ENCODE data around the gene KNSTRN.

Gene KNSTRN

DNA sequence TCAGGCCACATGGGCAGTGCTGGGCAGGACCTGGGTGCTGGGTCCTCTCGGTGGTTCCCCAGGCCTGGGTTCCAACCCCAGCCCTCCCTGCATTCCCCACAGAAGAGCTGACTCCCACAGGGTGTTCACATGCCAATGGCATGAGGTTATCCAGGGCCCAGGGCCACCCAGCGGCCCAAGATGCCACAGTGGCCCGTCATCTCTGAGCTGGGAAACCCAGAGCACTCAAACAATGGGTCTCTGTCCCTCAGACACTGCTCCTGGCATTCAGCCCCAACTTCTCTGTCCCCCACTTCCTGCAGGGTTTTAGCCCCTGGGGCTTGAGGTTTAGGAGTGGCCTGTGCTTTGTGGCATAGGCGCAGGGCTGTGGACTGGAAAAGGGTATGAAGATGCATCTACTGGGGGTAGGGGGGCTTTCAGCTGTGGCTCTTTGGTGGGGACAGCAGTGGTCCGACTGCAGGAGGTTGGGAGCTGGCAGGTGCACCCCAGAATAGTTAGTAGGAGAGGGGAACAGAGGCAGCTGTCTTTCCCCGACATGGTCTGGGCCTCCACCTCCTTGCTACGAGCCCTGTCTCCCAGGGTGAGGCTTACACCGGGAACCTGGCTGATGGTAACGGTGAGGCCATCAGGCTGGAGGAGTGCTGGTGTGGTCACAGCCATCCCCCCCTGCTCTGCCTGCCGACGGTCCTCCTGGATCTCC lies 43.5 kb upstream of the KNSTRN start:
- no peaks in the 10 kb centered on the region for H3K36me3 ChIP-seq (ENCODE audit: control insufficient read depth, insufficient read depth, low read length)
- H3K27ac ChIP-seq (ENCODE audit: insufficient read depth, low read depth, low read length, poor library complexity, severe bottlenecking), result no peak overlapping the region
- WGBS, 2 experiments, result 87 to 88% methylated on average over 11 of the region's 11 CpGs
- H3K4me1 ChIP-seq (ENCODE audit: control insufficient read depth, insufficient read depth, low read length), result peaks cover 22% of the 10 kb centered on the region
- H3K27me3 ChIP-seq (ENCODE audit: control insufficient read depth, insufficient read depth, low read length, poor library complexity, severe bottlenecking), result no peaks in the 10 kb centered on the region
- no peaks in the 10 kb centered on the region for H3K9me3 ChIP-seq (ENCODE audit: control insufficient read depth, low read length)
- H3K4me3 ChIP-seq (ENCODE audit: insufficient read depth, low read depth, low read length), result no peak overlapping the region

DNA sequence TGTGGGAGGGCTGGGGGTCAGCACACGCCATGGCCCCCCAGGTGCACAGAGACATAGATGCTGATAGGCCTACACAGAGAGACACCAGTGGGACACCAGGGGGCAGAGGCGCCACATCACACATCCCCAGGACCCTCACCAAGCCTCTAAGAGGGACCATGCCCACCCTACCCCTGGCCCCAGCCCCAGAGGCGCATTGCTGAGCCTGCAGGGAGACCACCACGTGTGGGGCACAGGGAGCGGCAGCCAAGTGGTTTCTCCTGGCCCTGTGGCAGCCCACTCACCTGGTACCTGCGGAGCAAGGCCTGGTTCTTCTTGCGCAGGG lies 42.9 kb upstream of the KNSTRN start:
- Histone ChIP-seq H3K9me3 (ENCODE audit: control insufficient read depth, low read length) (no peaks in the 10 kb centered on the region), H3K27me3 (ENCODE audit: control insufficient read depth, insufficient read depth, low read length, poor library complexity, severe bottlenecking) (no peaks in the 10 kb centered on the region), H3K4me1 (ENCODE audit: control insufficient read depth, insufficient read depth, low read length) (peaks cover 19% of the 10 kb centered on the region), H3K4me3 (ENCODE audit: insufficient read depth, low read depth, low read length) (no peak overlapping the region), H3K27ac (ENCODE audit: insufficient read depth, low read depth, low read length, poor library complexity, severe bottlenecking) (no peak overlapping the region), H3K36me3 (ENCODE audit: control insufficient read depth, insufficient read depth, low read length) (no peaks in the 10 kb centered on the region)
- 84 to 86% methylated on average over 7 of the region's 7 CpGs for WGBS, 2 experiments

DNA sequence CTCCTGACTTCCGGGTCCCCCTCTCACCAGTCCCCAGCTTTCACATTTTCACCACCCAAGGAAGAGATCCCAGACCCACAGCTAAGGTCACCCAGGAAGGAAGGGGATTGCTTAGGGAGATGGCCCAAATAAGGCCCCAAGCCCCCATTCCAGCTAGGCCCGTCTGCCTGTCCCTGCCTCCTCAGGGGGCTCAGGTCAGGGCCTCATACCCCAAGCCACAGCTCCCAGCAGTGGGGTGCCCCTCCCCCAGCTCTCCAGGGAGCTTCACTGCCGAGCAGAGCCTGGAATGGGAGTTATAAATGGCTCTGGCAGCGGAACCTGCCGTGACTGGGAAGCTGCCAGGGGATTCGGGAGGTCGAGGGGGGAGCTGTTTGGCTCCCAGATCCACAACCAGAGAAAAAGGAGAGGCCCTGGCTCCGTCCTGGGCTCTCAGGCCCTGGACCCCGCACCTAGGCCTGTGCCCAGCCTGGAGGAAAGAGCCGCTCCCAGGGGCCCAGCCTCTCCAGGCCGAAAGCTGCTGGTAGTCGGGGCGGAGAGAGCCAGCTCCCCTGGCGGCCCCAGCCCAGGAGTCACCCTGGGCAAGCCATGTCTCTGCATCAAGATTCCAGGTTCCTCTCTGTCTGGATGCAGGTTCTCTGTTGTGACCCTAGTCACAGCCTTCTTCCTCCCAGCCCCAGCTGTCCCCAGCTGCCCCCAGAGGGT lies 42.3 kb upstream of the KNSTRN start:
- WGBS, 2 experiments, result 75 to 76% methylated on average over 14 of the region's 14 CpGs

DNA sequence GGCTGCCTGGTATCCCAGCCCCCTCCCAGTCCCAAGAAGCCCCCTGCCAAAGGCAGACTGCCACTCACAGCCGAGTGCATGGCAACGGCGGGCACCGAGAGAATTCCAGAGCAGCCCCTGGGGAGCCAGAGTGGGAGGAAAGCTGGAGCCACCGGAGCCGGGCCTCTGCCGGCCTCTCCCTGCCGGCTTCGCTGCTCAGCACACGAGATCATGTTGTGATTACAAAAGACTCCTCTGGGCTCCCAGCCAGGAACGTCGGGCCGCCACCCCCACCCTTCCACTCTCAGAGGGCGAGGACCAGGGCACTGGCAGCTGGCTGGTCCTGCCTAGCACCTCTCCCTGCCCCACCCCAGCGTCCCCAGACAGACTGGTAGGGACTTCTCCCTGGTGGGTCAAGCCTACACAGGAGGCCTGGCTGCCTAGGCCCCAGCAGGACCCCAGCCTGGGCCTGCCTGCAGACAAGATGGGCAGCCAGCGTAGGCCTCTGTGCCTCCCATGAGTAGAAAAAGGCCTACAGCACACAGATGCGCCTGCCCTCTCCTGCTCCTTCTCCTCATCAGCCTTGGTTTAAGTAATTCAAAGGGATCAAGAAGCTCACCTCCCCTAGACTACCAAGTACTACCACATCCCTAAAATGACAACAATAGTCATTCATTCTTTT lies 41.7 kb upstream of the KNSTRN start, which contains the start of gene CCDC9B:
Gene CCDC9B (minus strand): TSS at position 200 of the 661 bp plus-strand sequence. CDS start 120 bp downstream, at position 80.
- H3K27ac ChIP-seq (ENCODE audit: insufficient read depth, low read depth, low read length, poor library complexity, severe bottlenecking), result no peak within 1 kb of the TSS
- no peaks in the 10 kb centered on the region for H3K36me3 ChIP-seq (ENCODE audit: control insufficient read depth, insufficient read depth, low read length)
- H3K9me3 ChIP-seq (ENCODE audit: control insufficient read depth, low read length), result no peaks in the 10 kb centered on the region
- H3K4me3 ChIP-seq (ENCODE audit: insufficient read depth, low read depth, low read length), result no peak within 1 kb of the TSS
- no peaks in the 10 kb centered on the region for H3K27me3 ChIP-seq (ENCODE audit: control insufficient read depth, insufficient read depth, low read length, poor library complexity, severe bottlenecking)
- 43 to 49% methylated on average over 17 of the region's 17 CpGs for WGBS, 2 experiments
- H3K4me1 ChIP-seq (ENCODE audit: control insufficient read depth, insufficient read depth, low read length), result peaks cover 19% of the 10 kb centered on the region

More for the DNA sequence above, 42.3 kb upstream of the KNSTRN start:
- Histone ChIP-seq H3K4me1 (ENCODE audit: control insufficient read depth, insufficient read depth, low read length) (peaks cover 19% of the 10 kb centered on the region), H3K27ac (ENCODE audit: insufficient read depth, low read depth, low read length, poor library complexity, severe bottlenecking) (no peak overlapping the region), H3K9me3 (ENCODE audit: control insufficient read depth, low read length) (no peaks in the 10 kb centered on the region), H3K4me3 (ENCODE audit: insufficient read depth, low read depth, low read length) (no peak overlapping the region), H3K36me3 (ENCODE audit: control insufficient read depth, insufficient read depth, low read length) (no peaks in the 10 kb centered on the region), H3K27me3 (ENCODE audit: control insufficient read depth, insufficient read depth, low read length, poor library complexity, severe bottlenecking) (no peaks in the 10 kb centered on the region)

DNA sequence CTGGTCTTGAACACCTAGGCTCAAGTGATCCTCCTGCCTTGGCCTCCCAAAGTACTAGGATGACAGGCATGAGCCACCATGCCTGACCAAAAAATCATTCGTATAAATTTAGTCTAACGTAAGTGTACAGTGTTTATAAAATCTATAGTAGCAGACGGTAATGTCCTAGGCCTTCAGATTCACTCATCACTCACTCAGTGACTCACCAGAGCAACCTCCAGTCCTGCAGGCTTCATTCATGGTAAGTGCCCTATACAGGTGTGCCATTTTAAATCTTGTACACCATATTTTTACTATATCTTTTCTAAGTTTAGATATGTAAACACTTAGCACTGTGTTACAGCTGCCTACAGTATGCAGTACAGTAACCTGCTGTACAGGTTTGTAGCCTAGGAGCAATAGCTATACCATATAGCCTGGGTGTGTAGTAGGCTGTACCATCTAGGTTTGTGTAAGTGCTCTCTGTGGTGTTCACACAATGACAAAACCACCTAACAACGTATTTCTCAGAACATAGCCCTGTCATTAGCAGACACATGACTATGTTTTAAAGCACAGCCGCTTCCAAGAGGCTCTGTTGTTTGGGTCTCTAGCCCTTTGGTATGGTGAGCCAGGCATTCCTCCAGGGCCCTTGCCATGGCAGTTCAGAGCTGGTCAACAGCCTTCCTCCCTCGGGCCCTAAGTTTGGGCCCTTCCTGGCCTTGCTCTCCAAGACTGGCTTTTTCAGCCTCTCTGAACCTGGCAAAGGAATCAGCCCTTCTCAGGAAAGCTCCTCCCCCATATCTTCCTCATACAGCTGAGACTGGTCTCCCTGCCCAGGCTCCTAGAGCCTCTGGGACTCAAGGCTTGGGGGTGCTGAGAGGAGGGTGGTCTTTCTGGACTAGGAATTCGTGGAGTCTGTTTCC lies 39.9 kb upstream of the KNSTRN start:
- Histone ChIP-seq H3K36me3 (ENCODE audit: control insufficient read depth, insufficient read depth, low read length) (no peaks in the 10 kb centered on the region), H3K4me3 (ENCODE audit: insufficient read depth, low read depth, low read length) (no peak overlapping the region), H3K9me3 (ENCODE audit: control insufficient read depth, low read length) (no peaks in the 10 kb centered on the region), H3K27ac (ENCODE audit: insufficient read depth, low read depth, low read length, poor library complexity, severe bottlenecking) (no peak overlapping the region), H3K4me1 (ENCODE audit: control insufficient read depth, insufficient read depth, low read length) (peaks cover 21% of the 10 kb centered on the region), H3K27me3 (ENCODE audit: control insufficient read depth, insufficient read depth, low read length, poor library complexity, severe bottlenecking) (no peaks in the 10 kb centered on the region)
- WGBS, 2 experiments, result 80 to 84% methylated on average over 7 of the region's 7 CpGs

DNA sequence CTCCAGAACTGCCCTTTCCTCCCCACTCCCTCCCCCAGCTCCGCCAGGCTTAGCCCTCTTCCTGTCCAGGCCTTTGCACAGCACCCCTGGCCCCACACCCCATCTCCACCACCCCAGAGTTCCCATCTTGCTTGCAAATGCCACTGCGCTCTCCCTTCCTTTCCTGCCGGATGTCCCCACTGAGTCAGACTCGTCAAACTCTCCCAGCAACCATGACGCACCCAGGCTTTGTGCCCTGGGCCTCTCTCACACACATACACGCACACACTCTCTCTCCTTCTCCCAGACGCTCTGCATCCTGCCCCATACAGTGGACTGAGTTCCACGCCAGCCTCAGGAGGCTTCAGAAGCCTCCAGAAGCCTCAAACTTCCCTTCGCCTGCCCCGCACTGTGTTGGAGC lies 39.0 kb upstream of the KNSTRN start:
- Histone ChIP-seq H3K27ac (ENCODE audit: insufficient read depth, low read depth, low read length, poor library complexity, severe bottlenecking) (no peak overlapping the region), H3K36me3 (ENCODE audit: control insufficient read depth, insufficient read depth, low read length) (no peaks in the 10 kb centered on the region), H3K4me3 (ENCODE audit: insufficient read depth, low read depth, low read length) (no peak overlapping the region), H3K9me3 (ENCODE audit: control insufficient read depth, low read length) (no peaks in the 10 kb centered on the region), H3K27me3 (ENCODE audit: control insufficient read depth, insufficient read depth, low read length, poor library complexity, severe bottlenecking) (no peaks in the 10 kb centered on the region), H3K4me1 (ENCODE audit: control insufficient read depth, insufficient read depth, low read length) (peaks cover 21% of the 10 kb centered on the region)
- WGBS, 2 experiments, result 84 to 87% methylated on average over 10 of the region's 10 CpGs

DNA sequence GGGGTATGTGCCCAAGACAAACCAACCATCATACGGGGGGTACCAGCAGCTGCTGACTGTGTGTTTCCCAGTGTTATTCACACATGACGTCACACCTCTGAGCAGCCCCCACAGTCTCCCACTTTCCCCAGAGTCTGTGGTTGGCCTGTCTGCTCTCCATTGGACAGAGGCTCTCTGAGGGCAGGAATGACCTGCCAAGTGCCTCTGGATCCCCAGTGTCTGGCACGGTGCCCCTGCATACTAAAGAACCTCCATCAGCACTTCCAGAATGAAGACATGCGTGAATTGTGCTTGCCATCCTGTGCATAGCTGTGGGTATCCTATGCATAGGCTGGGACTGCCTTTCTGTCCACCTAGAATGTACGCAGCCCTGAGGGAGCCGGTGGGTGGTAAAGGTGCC lies 38.3 kb upstream of the KNSTRN start:
- Histone ChIP-seq H3K27ac (ENCODE audit: insufficient read depth, low read depth, low read length, poor library complexity, severe bottlenecking) (no peak overlapping the region), H3K27me3 (ENCODE audit: control insufficient read depth, insufficient read depth, low read length, poor library complexity, severe bottlenecking) (no peaks in the 10 kb centered on the region), H3K4me1 (ENCODE audit: control insufficient read depth, insufficient read depth, low read length) (peaks cover 21% of the 10 kb centered on the region), H3K4me3 (ENCODE audit: insufficient read depth, low read depth, low read length) (no peak overlapping the region), H3K9me3 (ENCODE audit: control insufficient read depth, low read length) (no peaks in the 10 kb centered on the region), H3K36me3 (ENCODE audit: control insufficient read depth, insufficient read depth, low read length) (no peaks in the 10 kb centered on the region)
- WGBS, 2 experiments, result 57 to 66% methylated on average over 6 of the region's 6 CpGs

DNA sequence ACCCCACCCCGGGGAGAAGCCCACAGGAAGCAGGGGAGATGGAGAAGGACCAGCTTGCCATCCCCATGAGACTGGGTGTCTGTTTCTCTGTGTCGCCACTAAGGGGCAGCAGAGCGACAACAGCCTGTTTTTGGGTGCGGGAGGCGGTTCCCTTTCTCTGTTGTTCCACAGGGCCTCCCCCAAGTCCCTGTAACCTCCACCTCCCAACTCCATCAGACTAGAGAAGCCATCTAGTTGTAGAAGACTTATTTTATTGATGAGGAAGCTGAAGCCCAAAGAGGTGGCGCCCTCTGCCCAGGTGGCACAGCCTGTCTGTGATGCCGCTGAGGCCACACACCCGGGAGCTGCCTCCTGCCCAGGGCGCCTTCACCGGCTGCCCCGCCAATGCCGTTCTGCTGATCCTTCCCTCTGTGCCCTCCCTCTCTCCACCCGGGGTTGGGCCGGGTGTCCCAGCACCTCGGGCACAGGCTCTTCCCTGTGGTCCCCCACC lies 37.8 kb upstream of the KNSTRN start:
- 64% methylated on average over 15 of the region's 15 CpGs for WGBS, 2 experiments
- H3K4me3 ChIP-seq (ENCODE audit: insufficient read depth, low read depth, low read length), result no peak overlapping the region
- H3K27me3 ChIP-seq (ENCODE audit: control insufficient read depth, insufficient read depth, low read length, poor library complexity, severe bottlenecking), result no peaks in the 10 kb centered on the region
- no peaks in the 10 kb centered on the region for H3K9me3 ChIP-seq (ENCODE audit: control insufficient read depth, low read length)
- H3K4me1 ChIP-seq (ENCODE audit: control insufficient read depth, insufficient read depth, low read length), result peaks cover 20% of the 10 kb centered on the region
- no peak overlapping the region for H3K27ac ChIP-seq (ENCODE audit: insufficient read depth, low read depth, low read length, poor library complexity, severe bottlenecking)
- no peaks in the 10 kb centered on the region for H3K36me3 ChIP-seq (ENCODE audit: control insufficient read depth, insufficient read depth, low read length)

DNA sequence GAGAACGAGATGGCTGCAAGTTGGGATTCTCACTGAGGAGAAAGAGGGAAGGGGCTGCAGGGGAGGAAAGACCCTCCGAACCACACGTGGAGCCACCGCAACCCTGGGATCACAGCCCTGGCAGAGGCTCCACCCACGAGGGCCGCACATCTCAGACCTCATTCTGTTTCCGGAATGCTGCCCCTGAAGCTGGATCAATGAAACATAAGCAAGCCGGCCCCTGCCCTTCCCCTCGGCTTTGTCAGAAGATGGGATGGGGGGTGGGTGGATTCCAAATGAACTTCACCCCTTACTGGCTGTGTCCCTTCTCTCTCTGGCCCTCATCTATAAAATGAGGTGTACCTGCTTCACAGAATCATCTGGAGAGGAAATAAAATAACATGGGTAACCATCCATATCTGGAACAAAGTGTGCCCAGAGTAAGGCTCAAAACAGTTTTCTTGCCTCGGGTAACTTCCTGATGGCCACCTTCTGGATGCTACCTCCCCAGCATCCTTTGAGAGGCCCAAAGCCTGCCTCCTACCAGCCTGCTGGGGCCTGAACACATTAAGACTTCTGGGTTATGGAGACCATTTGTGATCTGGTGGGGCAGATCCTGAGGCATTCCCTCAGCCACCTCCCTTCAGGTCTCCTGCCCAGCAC lies 37.2 kb upstream of the KNSTRN start:
- Histone ChIP-seq H3K4me1 (ENCODE audit: control insufficient read depth, insufficient read depth, low read length) (peaks cover 13% of the 10 kb centered on the region), H3K4me3 (ENCODE audit: insufficient read depth, low read depth, low read length) (no peak overlapping the region), H3K36me3 (ENCODE audit: control insufficient read depth, insufficient read depth, low read length) (no peaks in the 10 kb centered on the region), H3K27me3 (ENCODE audit: control insufficient read depth, insufficient read depth, low read length, poor library complexity, severe bottlenecking) (no peaks in the 10 kb centered on the region), H3K9me3 (ENCODE audit: control insufficient read depth, low read length) (no peaks in the 10 kb centered on the region), H3K27ac (ENCODE audit: insufficient read depth, low read depth, low read length, poor library complexity, severe bottlenecking) (no peak overlapping the region)
- 86 to 87% methylated on average over 10 of the region's 10 CpGs for WGBS, 2 experiments
